Kasumi-1 (cell line): ENCODE data around the gene DDX11.
"Not testable (repeated sequence)": the region's sequence is repeated elsewhere in the genome, so short reads cannot be mapped to it uniquely, and the experiment has no call there.

Source experiments
- DNase-seq, 2 experiments: peaks; one replicate each; lab custom pipeline; 2025; lab: John Stamatoyannopoulos, UW

DDX11 gene

DNA sequence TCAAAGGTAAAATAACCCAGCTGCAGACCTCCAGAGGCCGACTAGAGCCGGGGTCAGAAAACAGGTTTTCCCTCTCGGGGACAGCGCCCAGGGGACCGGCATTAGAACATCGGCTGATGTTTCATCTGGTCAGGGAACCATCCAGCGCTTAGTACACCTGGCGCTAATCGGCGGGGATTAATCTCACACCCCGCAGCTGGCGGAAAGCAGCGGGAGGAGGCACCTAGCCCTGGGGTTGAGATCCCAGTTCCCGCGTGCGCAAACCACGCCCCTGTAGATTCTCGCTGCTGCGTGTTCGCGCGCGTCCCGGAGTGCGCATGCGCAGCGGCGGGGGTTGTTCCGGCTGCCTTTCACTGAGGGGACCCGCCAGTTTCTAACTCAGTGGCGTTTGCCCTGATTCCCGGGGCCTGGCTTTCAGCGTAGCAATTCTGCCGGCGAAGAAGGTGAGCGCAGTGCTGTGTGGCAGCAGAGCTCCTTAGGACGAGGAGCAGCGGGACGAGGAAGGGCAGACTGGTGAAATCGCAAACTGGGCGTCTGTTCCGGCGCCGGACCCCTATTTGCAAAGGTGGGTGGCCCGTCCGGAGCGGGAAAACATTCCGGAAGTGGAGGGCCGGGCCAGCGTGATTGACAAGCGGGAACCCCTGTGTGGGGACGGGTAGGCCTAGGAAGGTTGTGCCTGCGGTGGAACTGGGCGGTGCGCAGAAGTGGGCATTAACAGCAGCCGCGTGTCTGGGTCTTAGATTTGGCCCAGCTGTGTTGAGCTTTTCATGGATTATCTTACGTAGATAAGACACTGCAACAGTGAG lies at the start of gene DDX11:
Gene DDX11 (plus strand): TSS at position 334 of the 806 bp plus-strand sequence. CDS start 4,534 bp downstream, outside the sequence.
- peak; percentile 87 to 88 for DNase-seq

DNA sequence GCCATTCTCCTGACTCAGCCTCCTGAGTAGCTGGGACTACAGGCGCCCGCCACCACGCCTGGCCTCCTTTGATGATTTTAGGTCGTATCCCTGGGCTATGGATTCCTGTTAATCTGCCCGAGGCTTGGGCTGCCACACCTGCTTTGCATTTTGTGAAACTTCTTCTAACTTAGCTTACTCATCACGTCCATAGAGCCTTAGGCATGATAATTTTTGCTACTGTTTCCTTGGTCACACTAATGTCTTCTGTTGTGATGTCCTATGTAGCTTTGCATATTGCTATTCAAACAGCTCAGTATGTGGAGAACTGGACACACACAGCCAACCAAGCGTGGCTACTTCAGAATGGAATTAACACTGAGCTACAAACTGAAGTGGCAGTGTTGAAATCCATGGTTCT lies 47.5 kb upstream of the DDX11 start:
- no peak for DNase-seq

DNA sequence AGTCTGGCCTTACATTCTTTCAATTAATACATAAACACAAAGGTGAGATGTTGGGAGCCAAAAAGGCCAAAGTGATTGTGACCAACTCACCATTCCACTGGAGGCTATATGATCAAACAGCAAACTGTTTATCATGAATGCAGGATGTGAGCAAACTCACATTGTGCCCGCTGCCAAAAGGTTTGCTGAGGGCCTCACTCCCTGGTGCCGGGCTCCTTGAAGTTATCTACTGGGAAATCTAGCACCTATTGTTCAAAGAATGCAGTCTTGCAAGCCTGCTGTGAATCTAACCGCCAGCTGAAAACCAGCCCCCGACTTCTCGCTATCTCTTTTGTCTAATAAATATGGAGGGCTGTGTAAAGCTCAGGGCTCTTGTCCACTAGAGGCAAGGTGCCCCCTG lies 46.7 kb upstream of the DDX11 start:
- DNase-seq: not testable (repeated sequence)

DNA sequence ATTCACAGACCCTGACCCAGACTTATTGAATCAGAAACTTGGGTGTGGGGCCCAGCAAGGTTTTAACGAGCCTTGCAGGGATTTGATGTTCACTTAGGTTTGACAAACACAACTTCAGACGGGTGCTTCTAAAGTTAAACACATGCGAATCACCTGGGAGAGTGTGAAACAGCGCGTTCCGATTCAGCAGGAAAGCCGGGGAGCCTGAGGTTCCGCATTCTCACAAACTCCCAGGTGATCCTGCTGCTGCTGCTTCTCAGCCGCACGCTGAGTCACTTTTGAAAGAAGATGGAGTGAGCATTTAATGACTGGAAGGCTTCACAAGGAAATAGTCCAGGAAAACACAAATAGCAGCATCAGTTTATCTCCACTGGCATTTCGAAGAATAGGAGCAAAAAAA lies 44.2 kb upstream of the DDX11 start:
- DNase-seq: no peak

DNA sequence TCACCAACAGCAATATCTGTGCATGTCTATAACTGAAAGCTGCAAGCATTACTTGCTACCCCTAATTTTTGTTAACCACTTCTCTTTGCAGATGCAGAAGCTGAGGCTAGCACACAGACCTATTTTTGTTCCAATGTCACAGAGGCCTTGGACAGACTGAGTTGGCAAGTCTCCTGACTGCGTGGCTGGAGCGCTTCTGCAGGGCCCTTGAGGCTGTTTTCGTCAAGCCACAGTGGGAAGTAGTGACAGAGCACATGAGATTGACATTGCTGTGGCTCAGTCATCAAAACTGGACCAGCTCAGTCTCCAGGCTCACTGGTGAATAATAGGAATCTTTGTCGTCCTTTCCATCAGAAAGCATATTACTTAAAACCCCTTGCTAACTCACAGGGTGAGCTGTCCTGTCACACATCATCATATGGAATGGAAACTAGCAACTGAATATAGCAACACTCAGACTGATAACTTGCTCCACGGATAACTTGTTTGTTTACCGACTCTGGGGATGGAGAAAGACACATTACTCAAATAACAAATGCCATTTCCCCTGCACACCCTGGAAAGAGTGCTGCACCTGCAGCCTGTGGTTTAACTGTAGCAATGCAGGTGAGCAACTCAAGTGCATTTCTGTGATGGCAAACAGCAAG lies 43.6 kb upstream of the DDX11 start:
- DNase-seq: peak in 1 of 2 experiments; percentile 19

DNA sequence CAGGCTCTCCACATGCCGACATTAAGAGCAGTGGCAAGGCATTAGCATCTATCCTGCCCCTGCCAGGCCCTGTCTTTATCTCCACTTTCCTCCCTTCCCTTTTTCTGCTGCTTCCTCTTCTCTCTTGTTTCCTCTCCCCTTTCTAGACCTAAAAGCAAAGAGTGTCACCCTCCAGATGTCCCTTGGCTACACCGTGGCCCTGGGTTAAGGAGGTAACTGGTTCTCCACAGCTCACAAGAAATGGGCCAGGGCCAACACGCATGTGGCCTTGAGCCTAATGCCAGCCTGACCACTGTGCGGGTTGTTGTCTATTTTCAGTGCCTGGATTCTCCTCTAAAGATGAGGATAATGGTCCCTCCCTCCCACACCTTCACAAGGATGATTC lies 41.7 kb upstream of the DDX11 start:
- DNase-seq: no peak

DNA sequence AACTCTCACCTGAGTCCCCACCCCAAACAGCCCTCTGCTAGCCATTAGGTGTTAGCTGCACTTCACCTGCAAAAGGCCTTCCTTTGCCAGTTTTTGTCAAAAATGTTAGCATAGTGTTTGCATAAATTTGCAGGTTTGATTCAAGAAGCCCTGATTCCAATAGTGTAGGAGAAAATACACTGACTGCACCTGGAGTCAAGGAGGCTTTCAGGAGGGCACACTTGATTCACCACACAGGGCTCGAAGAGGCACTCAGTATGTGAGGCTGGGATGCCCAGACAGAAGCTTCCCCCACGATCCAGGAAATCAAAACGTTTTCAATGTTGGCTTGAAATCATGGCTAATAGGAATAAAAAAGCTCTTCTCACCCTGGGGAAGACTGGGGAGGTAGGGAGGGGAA lies 40.5 kb upstream of the DDX11 start:
- no peak for DNase-seq

DNA sequence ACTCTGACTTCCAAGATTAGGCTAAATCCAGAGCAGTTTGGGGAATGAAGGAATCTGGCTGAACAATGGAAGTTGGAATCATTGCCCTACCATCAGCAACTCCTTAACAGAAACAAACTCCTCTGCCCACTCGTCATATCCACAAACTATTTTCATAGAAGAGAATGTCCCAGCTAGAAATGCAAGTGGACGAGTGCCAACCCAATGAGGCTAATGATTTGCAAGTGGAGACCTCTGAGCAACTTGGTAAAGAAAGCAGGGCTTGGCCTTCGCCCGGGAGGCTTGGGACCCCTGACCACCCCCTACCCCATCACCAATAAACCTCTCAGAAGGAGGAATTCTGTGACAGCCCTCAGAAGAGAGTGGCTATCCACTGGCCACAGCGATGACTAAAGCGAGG lies 40.0 kb upstream of the DDX11 start:
- DNase-seq: no peak

DNA sequence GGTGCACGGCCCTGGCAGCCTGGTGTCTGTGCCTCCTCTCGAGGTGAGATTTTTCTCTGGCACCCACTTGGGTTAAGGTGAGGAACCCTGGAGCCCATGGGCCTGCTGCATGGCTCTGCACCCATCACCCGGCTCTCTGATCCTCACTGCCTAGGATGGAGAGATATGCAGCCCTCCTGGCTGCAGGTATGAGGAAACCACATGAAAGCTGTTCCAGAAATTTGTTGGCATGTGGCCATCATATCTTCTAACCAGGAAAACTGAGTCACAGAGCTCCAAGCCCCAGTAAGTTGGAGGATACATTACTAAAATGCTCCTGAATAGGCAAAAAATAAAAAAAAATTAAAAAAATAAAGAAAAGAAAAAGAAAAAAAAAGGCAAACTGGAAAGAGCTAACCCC lies 39.3 kb upstream of the DDX11 start:
- DNase-seq: no peak

DNA sequence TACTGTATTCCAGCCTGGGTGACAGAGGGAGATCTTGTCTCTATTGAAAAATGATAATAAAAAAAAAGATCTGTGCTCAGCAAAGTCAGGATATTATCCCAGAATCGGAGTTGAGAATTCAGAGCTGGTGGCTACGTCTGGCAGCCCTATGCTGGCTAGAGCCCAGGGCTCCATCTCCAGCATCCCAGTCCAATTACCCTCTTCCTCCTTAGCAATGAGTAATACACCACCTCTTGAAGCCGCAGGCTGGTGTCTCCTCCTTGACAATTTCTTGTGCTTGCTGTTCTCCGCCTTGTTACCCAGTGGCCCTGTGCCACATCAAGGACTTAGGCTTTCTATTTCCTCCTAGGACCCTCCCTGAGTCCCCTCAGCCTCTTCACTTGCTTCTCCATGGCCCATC lies 38.4 kb upstream of the DDX11 start:
- DNase-seq: no peak

DNA sequence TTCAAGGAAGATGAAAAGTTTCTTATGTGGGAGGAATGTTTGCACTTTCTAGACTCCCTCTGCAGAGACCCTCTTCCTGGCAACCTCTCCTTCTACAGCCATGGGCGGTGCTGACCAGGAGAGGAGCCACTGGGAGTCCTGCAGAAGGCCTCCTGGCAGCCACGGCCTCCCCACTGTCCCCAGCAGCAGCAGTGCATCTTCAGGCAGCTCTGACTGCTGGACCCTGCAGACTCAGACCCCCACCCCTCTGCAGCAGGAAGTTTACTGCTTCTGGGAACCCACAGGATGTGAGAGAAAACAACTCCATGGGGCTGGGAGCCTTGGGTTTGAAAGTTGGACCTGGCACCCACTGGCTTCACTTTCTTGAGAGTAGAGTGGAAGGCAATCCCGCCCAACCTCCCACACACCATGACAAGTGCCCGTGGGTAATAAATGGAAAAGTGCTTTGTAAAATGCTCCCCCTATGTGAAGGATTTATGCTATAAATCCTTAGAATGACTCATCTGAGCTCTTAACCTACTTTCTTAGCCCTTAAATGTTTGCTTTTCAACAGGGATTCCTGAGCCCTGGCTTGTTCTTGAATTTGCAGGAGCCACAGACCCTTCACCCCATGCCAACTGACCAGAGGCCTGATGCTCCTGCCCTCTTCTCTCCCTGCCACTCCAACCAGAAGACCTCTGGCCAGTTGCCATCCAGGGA lies 37.5 kb upstream of the DDX11 start:
- DNase-seq: no peak

DNA sequence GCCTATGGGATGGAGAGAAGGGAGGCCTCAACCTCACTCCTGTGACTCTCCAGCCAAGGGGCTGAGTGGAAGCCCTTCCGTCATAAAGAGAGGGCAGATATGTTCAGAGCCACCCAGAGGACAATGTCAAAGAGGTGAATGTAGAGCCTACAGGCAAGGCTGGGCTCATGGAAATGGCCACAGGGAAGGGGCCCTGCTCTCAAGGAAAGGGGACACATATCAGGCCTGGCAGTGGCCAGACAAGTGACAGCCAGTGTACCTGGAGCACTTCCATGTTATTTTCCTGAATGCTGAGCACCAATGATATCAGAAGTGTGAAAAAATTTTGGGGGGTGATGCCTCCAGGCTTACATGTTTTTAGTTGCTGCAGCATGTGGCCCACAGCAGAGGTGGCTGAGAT lies 36.6 kb upstream of the DDX11 start:
- DNase-seq: no peak

DNA sequence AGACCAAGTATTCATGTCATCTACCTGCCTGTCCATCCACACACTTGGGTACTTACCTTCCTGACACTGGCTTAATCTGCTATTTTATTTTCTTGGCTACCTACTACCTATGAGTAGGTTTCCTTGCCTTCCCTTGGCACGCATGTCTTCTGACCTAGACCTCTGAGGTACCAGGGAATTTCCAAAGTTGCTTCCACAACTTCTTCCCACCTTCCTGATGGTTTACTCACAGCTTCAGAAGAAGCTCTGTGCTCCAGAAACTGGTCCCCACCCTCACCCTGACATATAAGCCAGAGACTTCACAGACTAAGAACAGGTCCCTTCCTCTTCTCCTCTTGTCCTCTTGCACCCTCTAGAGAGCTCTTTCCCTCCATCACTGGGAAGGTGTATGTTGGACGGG lies 35.7 kb upstream of the DDX11 start:
- DNase-seq: no peak

DNA sequence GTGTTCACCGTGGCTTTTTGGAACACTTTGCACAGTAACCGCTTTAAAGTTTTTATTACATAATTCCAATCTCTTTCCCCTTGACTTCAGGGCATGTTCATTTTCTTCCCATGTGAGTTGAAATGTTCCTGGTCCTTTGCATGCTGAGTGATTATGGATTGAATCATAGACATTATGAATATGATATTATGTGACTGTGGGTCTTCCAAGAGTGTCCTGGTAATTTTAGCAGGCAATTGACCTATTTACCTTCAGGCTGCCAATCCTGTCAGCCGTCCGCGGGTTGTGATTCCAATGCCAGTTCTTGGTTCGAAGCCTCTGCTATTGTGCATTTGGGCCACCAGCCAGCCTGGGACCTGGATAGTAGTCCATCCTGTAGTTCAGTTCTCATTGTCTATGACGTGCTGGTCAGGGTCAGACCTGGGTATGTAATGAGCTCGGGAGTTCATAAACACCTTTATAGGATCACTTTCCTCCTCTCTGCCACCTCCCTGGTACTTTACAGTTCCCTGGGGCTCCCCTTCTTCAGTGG lies 32.6 kb upstream of the DDX11 start:
- no peak for DNase-seq

DNA sequence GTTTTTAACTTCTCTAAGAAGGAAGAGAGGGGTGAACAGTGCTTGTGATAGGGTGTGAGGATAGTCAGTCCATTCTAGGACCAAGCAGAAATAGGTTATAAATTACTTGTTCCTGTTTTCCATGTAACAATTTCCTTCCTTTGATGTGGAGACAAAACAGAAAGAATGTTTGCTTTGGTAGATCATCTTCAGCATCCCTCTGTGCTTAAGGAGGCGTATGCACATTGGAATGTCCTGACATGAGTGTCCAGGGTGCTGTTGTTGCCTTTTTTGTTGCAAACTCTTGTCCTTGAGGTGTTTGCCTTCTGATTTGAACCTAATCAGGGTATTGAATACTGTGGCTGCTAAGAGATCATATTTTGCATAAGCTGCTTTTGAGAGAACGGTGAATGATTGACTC lies 23.5 kb upstream of the DDX11 start:
- DNase-seq: not testable (repeated sequence)

DNA sequence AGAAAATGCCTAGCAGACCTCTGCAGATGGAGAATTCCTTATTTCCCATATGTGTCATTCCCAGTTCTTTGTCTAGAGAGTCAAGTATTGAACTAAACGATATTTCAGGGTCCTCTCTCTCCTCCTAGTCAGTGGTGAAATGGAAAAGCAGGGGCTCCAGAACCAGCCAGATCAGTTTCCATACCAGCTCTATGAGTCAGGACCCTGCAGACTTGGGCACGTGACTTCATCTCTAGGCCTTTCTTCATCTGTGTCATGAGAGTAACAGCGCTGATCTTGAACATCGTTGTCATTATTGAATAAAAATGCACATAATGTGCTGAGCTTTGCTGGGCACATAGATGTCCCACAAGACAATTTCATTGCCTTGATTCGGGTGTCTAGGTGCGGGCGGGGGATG lies 23.1 kb upstream of the DDX11 start:
- DNase-seq: not testable (repeated sequence)

DNA sequence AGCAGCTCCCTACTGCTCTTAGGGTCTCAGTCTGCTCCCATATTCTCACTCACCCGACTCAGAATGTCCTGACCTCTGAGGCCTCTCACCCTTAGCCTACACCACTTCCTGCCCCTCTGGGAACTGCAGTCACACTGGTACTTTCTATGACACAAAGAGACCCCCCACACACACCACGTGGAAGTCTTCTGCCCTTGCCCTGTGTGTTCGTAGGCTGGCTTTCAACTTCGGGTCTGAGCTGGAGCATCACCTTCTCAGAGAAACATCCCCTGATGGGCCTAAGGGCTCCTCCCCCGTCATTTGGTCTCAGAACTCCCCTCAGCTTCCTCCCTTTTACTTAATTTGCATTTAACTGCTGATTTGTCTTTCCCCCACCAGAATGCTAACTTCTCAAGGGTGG lies 22.0 kb upstream of the DDX11 start:
- DNase-seq: not testable (repeated sequence)

DNA sequence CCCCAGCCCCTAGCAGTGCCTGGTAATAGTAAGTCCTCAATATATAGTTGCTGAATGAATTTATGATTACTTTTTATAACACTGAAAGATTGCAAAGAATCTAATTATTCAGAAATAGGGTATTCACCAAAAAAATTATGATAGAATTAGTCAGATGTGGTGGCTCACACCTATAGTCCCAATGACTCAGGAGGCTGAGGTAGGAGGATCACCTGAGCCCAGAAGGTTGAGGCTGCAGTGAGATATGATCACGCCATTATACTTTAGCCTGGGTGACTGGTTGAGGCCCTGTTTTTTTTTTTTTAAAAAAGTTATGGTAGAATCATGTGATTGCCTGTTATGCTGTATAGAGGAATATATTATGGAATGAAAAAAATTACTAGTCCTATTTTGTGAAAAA lies 21.5 kb upstream of the DDX11 start:
- DNase-seq: not testable (repeated sequence)

DNA sequence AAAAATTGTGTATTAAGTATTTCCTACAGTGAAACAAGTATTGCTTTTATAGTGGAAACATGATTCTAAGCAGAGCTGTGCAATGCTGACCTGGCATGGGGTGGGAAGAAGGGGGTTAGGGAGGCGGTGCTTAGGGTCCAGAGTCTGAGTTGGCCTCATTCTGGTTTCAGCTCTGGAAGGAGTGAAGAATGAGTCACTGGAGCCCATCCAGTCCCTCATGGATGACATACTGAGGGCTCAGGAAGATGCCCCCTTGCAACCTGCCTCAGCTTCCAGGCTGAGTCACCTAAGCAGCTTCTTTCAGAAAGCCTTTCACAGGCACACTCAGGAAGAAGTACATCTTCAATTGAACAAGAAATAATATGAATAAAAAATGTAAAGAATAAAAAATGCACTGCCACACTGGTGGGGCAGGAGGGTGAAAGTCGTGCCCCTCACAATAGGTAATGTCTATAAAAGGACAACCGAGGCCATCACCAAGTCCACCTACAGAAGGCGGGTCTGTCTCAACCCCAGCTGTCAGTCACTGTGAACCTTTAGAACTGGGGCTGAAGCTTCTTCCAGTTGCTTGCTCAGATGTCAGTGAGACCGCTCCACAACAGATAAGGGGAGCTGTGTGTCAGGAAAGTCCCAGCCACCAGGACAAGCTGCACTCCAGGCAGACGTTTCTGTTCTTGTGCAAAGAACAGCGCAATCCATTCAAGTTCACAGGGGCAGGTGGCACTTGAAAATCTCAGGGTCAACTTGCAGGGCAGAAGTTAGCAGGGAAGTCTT lies 20.8 kb upstream of the DDX11 start:
- not testable (repeated sequence) for DNase-seq

DNA sequence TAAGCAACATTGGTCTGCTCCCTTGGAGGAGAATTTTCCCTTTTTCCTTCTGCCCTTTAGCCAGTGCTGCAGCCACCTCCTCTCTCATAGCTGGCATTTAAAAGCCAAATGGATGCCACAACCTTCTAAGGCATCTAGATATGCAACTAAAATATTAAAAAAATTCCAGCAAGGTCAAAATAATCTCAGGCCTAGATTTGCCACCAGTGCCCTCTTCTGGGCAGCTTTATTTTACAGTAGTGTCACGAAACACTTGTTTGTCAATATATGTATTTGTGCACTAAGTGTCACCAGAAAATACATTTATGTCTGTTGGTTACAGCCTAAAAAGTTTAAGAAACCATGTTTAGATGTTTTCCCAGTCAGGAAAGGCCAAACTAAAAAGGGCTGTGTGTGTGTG lies 19.7 kb upstream of the DDX11 start:
- not testable (repeated sequence) for DNase-seq

DNA sequence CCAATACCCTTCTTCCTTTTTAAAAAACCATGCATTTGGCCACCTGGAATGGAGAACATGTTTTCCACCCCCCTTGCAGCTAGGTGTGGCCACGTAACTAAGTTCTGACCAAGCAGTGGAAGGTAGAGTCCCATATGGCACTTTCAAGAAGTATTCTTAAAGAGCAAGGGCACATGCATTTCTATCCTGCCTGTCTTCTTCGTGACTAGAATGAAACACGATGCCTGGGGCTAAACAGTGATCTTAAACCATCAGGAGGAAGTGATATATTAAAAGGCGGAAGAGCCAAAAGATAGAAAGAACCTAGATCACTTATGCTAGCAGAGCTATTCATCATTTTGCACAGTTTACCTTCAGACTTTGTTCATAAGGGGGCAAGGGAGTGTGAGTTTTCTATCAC lies 16.0 kb upstream of the DDX11 start:
- no peak for DNase-seq

DNA sequence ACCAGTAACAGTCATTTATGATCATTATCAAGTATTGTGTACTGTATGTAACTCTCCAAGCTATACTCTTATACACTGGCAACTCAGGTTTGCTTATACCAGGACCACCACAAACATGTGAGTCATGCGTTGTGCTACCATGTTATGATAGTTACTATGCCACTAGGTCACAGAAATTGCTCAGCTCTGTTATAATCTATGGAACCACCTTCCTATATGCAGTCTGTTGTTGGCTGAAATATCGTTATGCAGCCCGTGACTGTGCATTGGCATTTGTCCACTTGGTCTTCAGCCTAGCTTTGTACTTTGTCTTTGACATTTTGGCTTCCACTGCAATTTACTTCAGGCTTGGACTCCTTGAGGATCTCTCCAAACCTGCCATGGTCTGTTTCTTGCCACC lies 7.5 kb upstream of the DDX11 start:
- not testable (repeated sequence) for DNase-seq
